ENCODE measurements around the gene SNAPIN. TPM values are rescaled to one million over a fixed set of nuclear protein-coding genes. Genes with fewer than 3 reads are reported as not detected.

Gene SNAPIN
- total and polyA plus RNA-seq, 7 donors, result 51.7 to 102 (median 59.6) TPM

GRCh38 chr1:153693466-153693865, 35.0 kb downstream of the SNAPIN start:
- TF ChIP-seq, protein P1, sequence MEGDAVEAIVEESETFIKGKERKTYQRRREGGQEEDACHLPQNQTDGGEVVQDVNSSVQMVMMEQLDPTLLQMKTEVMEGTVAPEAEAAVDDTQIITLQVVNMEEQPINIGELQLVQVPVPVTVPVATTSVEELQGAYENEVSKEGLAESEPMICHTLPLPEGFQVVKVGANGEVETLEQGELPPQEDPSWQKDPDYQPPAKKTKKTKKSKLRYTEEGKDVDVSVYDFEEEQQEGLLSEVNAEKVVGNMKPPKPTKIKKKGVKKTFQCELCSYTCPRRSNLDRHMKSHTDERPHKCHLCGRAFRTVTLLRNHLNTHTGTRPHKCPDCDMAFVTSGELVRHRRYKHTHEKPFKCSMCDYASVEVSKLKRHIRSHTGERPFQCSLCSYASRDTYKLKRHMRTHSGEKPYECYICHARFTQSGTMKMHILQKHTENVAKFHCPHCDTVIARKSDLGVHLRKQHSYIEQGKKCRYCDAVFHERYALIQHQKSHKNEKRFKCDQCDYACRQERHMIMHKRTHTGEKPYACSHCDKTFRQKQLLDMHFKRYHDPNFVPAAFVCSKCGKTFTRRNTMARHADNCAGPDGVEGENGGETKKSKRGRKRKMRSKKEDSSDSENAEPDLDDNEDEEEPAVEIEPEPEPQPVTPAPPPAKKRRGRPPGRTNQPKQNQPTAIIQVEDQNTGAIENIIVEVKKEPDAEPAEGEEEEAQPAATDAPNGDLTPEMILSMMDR (IDR thresholded peaks at IDR 0.05), result no peak
- H3K27me3 ChIP-seq (ENCODE audit: insufficient read depth in 3 of 3, low read length in 2 of 3), result no peaks in the 10 kb centered on the region
- DNase-seq (no peak), ATAC-seq (no peak)
- intact Hi-C loops (cut with DNase I), result no loop called here
- WGBS, 3 donors, result 65 to 74% (median 68%) methylated on average over 4 of the region's 4 CpGs
- H3K9me3 ChIP-seq, result no peaks in the 10 kb centered on the region
- no peaks in the 10 kb centered on the region for H3K36me3 ChIP-seq (ENCODE audit: insufficient read depth in 1 of 2, low read depth in 1 of 2)
- no peak overlapping the region for H3K27ac ChIP-seq
- no peaks in the 10 kb centered on the region for H3K4me1 ChIP-seq
- no peak overlapping the region for H3K4me3 ChIP-seq

- H3K4me3 ChIP-seq, result no peak overlapping the region
- ATAC-seq, result no peak
- H3K4me1 ChIP-seq, result peaks cover 6% of the 10 kb centered on the region
- no peak for DNase-seq
- peak overlapping the region; percentile 64 for H3K27ac ChIP-seq
- H3K36me3 ChIP-seq (ENCODE audit: insufficient read depth in 1 of 2, low read depth in 1 of 2), result no peaks in the 10 kb centered on the region
- no peaks in the 10 kb centered on the region for H3K9me3 ChIP-seq
- H3K27me3 ChIP-seq (ENCODE audit: insufficient read depth in 3 of 3, low read length in 2 of 3), result no peaks in the 10 kb centered on the region
- TF ChIP-seq, protein P1 (IDR thresholded peaks at IDR 0.05), result no peak
- 86 to 88% (median 87%) methylated on average over 8 of the region's 8 CpGs for WGBS, 3 donors
- intact Hi-C loops (cut with DNase I), result no loop called here
These were observed 38.2 kb downstream of the SNAPIN start for GRCh38 chr1:153696741-153697140.

DNA sequence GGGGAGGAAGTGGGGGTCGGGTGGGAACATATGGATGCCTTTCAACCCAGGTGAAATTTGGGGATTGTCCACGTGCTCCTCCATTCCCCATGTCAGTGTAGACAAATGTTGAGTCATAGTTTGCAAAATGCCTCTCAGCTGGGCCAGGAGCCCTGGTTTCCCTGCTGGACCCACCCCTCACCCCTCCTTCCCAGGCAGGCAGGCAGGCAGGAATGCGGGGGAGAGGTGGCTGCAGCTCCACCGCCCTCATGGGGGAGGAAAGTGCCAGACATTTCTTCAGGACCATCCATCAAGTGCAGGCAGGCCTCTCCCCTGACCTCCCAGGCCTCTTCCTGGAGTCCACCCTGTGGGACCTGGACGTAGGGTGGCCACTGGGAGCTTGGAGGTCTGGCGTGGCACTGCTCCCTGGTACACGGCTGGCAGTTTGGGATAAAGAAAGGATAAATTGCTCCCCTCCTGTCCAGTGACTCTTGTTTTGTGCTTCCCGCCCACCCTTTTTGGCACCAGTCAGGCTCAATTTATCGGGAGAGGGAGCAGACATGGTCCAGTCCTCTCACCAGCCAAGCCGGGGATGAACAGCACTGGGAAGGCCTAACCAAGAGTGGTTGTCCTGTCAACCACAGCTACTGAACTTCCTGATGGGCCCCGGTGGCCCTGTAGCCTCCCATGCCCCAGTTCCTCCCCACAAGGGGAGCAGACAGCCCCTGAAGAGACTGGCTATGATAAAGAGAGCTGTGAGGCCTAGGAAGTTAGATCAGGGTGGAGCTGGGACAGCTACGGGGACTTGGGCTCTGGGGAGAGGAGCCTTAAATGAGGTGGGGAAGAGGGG, 38.9 kb downstream of the SNAPIN start:
- peaks cover 6% of the 10 kb centered on the region for H3K4me1 ChIP-seq
- H3K27me3 ChIP-seq (ENCODE audit: insufficient read depth in 3 of 3, low read length in 2 of 3), result no peaks in the 10 kb centered on the region
- 60 to 72% (median 67%) methylated on average over 12 of the region's 12 CpGs for WGBS, 3 donors
- ATAC-seq (peak in 3 of 4 donors; percentile 34 to 55 (median 48)), DNase-seq (peak; percentile 69 to 73)
- TF ChIP-seq, protein P1 (IDR thresholded peaks at IDR 0.05), result no peak
- no peaks in the 10 kb centered on the region for H3K36me3 ChIP-seq (ENCODE audit: insufficient read depth in 1 of 2, low read depth in 1 of 2)
- peak overlapping the region; percentile 64 for H3K27ac ChIP-seq
- H3K9me3 ChIP-seq, result no peaks in the 10 kb centered on the region
- intact Hi-C loops (cut with DNase I), result no loop called here
- peak overlapping the region; percentile 7 for H3K4me3 ChIP-seq

- peak; percentile 44 to 77 (median 66) for ATAC-seq
- peak overlapping the region; percentile 7 for H3K4me3 ChIP-seq
- intact Hi-C loops (cut with DNase I), result no loop called here
- 34 to 35% (median 35%) methylated on average over 29 of the region's 29 CpGs for WGBS, 3 donors
- H3K4me1 ChIP-seq, result peaks cover 6% of the 10 kb centered on the region
- peak overlapping the region; percentile 64 for H3K27ac ChIP-seq
- H3K9me3 ChIP-seq, result no peaks in the 10 kb centered on the region
- H3K36me3 ChIP-seq (ENCODE audit: insufficient read depth in 1 of 2, low read depth in 1 of 2), result no peaks in the 10 kb centered on the region
- DNase-seq, result peak; percentile 72 to 77
- no peaks in the 10 kb centered on the region for H3K27me3 ChIP-seq (ENCODE audit: insufficient read depth in 3 of 3, low read length in 2 of 3)
- TF ChIP-seq, protein P1 (IDR thresholded peaks at IDR 0.05), result no peak
These were observed 39.8 kb downstream of the SNAPIN start for GRCh38 chr1:153698020-153698922.

Measured in psoas muscle (tissue), 8 donors.